SK-N-SH (cell line): ENCODE results near the gene RBM18. TPM values are rescaled to one million over a fixed set of nuclear protein-coding genes. Genes with fewer than 3 reads are reported as not detected.

ENCODE experiments used
- ELF1 ChIP-seq: IDR thresholded peaks from 2 replicates; pipeline ENCODE4 v1.4.0; 2012
- FOXM1 ChIP-seq: IDR thresholded peaks from 2 replicates; pipeline ENCODE4 v1.4.0; 2012; ENCODE audit warnings: low read depth, mild to moderate bottlenecking
- MXI1 ChIP-seq: IDR thresholded peaks from 2 replicates; pipeline ENCODE4 v1.6.1; 2012; ENCODE audit warnings: mild to moderate bottlenecking, low read depth, low read length, improper control_type of control experiment
- NRF1 ChIP-seq: IDR thresholded peaks from 2 replicates; pipeline ENCODE4 v1.6.1; 2012; ENCODE audit warnings: low read depth, mild to moderate bottlenecking, low read length
- polyA plus RNA-seq, 3 experiments: library from polyadenylated mRNA; depleted of rRNA; stranded (reverse); fragments of >200 nt; gene quantifications; 2 replicates each; pipeline ENCODE4 v1.2.3, GENCODE V29; 2012
- TF ChIP-seq, protein P1 (sequence below): IDR thresholded peaks from 2 replicates; pipeline ENCODE4 v1.6.1; 2012; ENCODE audit warnings: mild to moderate bottlenecking, low read depth, low read length, moderate library complexity

Gene RBM18
- polyA plus RNA-seq, 1 of the 3 experiments (the other 2 are of a cell fraction), result 8.2 TPM

DNA sequence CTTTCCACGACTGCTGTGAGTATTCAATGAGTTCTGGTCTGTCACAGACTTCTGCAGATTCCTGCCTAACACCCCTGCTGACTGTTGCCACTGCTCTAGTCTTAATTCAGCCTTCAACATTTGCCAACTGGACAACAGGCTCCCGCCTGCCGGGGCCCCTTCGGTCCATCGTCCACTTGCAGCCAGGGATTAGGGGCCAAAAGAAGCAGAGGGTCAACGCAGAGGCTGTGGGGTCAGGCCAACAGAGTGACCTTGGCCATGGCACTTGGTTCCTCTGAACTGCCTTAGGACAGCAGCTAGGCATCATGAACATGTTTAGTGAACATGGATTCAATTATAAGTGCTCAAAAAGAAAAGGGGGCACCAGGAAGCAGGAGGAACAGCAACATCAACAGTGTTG, 76.3 kb downstream of the RBM18 start (continued):
- TF ChIP-seq, protein P1, sequence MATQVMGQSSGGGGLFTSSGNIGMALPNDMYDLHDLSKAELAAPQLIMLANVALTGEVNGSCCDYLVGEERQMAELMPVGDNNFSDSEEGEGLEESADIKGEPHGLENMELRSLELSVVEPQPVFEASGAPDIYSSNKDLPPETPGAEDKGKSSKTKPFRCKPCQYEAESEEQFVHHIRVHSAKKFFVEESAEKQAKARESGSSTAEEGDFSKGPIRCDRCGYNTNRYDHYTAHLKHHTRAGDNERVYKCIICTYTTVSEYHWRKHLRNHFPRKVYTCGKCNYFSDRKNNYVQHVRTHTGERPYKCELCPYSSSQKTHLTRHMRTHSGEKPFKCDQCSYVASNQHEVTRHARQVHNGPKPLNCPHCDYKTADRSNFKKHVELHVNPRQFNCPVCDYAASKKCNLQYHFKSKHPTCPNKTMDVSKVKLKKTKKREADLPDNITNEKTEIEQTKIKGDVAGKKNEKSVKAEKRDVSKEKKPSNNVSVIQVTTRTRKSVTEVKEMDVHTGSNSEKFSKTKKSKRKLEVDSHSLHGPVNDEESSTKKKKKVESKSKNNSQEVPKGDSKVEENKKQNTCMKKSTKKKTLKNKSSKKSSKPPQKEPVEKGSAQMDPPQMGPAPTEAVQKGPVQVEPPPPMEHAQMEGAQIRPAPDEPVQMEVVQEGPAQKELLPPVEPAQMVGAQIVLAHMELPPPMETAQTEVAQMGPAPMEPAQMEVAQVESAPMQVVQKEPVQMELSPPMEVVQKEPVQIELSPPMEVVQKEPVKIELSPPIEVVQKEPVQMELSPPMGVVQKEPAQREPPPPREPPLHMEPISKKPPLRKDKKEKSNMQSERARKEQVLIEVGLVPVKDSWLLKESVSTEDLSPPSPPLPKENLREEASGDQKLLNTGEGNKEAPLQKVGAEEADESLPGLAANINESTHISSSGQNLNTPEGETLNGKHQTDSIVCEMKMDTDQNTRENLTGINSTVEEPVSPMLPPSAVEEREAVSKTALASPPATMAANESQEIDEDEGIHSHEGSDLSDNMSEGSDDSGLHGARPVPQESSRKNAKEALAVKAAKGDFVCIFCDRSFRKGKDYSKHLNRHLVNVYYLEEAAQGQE, result no peak
- TF ChIP-seq MXI1 (no peak), NRF1 (no peak), ELF1 (no peak), FOXM1 (no peak)

Other genes with a start within 250 kb of the RBM18 start
- gene TTLL11, start 171.5 kb downstream of the RBM18 start, polyA plus RNA-seq (2012; rRNA removed), result 6.0 and 6.8 TPM in 2 replicates
- 97.4 and 116 TPM in 2 replicates for gene NDUFA8, start 105.1 kb downstream of the RBM18 start, polyA plus RNA-seq (2012; rRNA removed)
- gene MORN5, start 104.9 kb downstream of the RBM18 start, polyA plus RNA-seq (2012; rRNA removed), result not detected in 2 replicates
- 0.02 TPM in 1 of 2 replicates, not detected in the other for gene LHX6, start 35.9 kb downstream of the RBM18 start, polyA plus RNA-seq (2012; rRNA removed)
- gene MRRF, start within 50 bp of the RBM18 start, polyA plus RNA-seq (2012; rRNA removed), result 35.1 and 50.6 TPM in 2 replicates
- gene PTGS1, start 106.2 kb upstream of the RBM18 start, polyA plus RNA-seq (2012; rRNA removed), result 4.0 and 5.4 TPM in 2 replicates
- gene OR1J1, start 213.1 kb upstream of the RBM18 start, polyA plus RNA-seq (2012; rRNA removed), result not detected in 2 replicates
- gene OR1J2, start 246.0 kb upstream of the RBM18 start, polyA plus RNA-seq (2012; rRNA removed), result not detected in 2 replicates